Vagina (tissue), 2 donors: ENCODE data around the gene SNX27.

Experiments
- POLR2AphosphoS5 ChIP-seq, 2 donors: sonication (generic); formaldehyde crosslinking; IDR thresholded peaks; one replicate each; pipeline ENCODE4 v1.9.0; 2017; ENCODE audit warnings: antibody characterized with exemption in 2 of 2, mild to moderate bottlenecking in 2 of 2, low read depth in 1 of 2; ENCODE audit not compliant: insufficient read depth in 1 of 2
- TF ChIP-seq, protein P1 (sequence below), 3 experiments: fragments of 450-650 bp in 2 of 3; fragments of 200-600 bp in 1 of 3; sonication (generic) in 1 of 3; IDR thresholded peaks; one replicate each; pipeline ENCODE4 v1.5.1; 2017 to 2019; ENCODE audit warnings: antibody characterized with exemption in 3 of 3, mild to moderate bottlenecking in 2 of 3, moderate library complexity in 2 of 3

DNA sequence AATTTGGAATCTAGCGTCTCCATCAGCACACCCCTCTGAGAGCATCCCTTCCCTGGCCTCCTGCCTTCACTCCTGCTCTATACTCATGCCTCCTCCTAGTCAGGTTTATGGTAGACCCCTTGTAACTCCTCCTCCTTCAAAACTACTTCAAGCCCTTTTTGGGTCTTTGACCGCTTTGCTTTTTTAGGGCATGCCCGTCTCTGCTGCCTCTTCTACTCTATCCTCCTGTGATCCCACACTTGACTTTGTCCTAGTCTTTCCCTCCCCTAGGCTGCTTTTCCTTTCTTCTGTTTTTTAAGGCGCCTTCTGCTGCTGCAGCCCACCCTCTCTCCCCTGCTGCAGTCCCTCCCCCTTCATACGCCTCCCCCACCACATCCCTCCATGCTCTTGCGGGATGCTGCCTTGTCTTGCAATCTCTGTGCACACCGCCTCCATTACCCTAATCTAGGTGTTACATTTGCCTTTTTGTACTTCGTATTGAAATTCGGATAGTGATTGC lies 1.5 kb downstream of the SNX27 start:
- TF ChIP-seq, protein P1, sequence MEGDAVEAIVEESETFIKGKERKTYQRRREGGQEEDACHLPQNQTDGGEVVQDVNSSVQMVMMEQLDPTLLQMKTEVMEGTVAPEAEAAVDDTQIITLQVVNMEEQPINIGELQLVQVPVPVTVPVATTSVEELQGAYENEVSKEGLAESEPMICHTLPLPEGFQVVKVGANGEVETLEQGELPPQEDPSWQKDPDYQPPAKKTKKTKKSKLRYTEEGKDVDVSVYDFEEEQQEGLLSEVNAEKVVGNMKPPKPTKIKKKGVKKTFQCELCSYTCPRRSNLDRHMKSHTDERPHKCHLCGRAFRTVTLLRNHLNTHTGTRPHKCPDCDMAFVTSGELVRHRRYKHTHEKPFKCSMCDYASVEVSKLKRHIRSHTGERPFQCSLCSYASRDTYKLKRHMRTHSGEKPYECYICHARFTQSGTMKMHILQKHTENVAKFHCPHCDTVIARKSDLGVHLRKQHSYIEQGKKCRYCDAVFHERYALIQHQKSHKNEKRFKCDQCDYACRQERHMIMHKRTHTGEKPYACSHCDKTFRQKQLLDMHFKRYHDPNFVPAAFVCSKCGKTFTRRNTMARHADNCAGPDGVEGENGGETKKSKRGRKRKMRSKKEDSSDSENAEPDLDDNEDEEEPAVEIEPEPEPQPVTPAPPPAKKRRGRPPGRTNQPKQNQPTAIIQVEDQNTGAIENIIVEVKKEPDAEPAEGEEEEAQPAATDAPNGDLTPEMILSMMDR (IDR thresholded peaks at IDR 0.05), result no peak
- no peak for TF ChIP-seq POLR2AphosphoS5 (IDR thresholded peaks at IDR 0.05; ENCODE audit: insufficient read depth in 1 of 2, low read depth in 1 of 2)
